HCT116 (cell line): ENCODE data around the gene SLC25A6.

ENCODE experiments used
- CEBPB ChIP-seq: IDR thresholded peaks from 2 replicates; pipeline ENCODE4 v1.6.1; 2012; ENCODE audit warnings: low read depth
- CTCF ChIP-seq, 3 experiments: fragments of 200-600 bp in 1 of 3; sonication (generic) in 1 of 3; IDR thresholded peaks in 2 of 3; conservative IDR thresholded peaks in 1 of 3; 2 replicates each; pipeline ENCODE4 v1.5.1; 2012 to 2017; ENCODE audit warnings: low read depth in 2 of 3, low read length in 2 of 3, antibody characterized with exemption in 1 of 3, borderline replicate concordance in 1 of 3, control low read depth in 1 of 3, mild to moderate bottlenecking in 1 of 3, mixed read lengths in 1 of 3, mixed run types in 1 of 3, moderate library complexity in 1 of 3; ENCODE audit not compliant: insufficient read depth in 1 of 3
- EZH2 ChIP-seq: fragments of 200-600 bp; sonication (generic); IDR thresholded peaks from 2 replicates; pipeline ENCODE4 v1.6.1; 2017; ENCODE audit warnings: antibody characterized with exemption, mixed run types
- EZH2phosphoT487 ChIP-seq: fragments of 200-600 bp; IDR thresholded peaks from 2 replicates; pipeline ENCODE4 v1.6.1; 2018; ENCODE audit warnings: antibody characterized with exemption, borderline replicate concordance
- MAX ChIP-seq: IDR thresholded peaks from 2 replicates; pipeline ENCODE4 v1.6.1; 2012
- POLR2A ChIP-seq: IDR thresholded peaks from 2 replicates; pipeline ENCODE4 v1.7.0; 2011; ENCODE audit warnings: borderline replicate concordance; ENCODE audit not compliant: insufficient read depth, insufficient read length; ENCODE audit errors: extremely low read depth
- POLR2AphosphoS5 ChIP-seq: IDR thresholded peaks from 2 replicates; pipeline ENCODE4 v1.6.1; 2011; ENCODE audit warnings: mild to moderate bottlenecking, low read depth, low read length, moderate library complexity
- REST ChIP-seq: IDR thresholded peaks from 2 replicates; pipeline ENCODE4 v1.6.1; 2012; ENCODE audit warnings: low read depth
- TCF7L2 ChIP-seq: IDR thresholded peaks from 2 replicates; pipeline ENCODE4 v1.7.0; 2011; ENCODE audit warnings: borderline replicate concordance, inconsistent platforms; ENCODE audit not compliant: insufficient read depth, insufficient read length; ENCODE audit errors: extremely low read depth
- YY1 ChIP-seq: IDR thresholded peaks from 2 replicates; pipeline ENCODE4 v1.6.1; 2011; ENCODE audit warnings: low read length, low read depth, moderate library complexity, mild to moderate bottlenecking; ENCODE audit not compliant: insufficient replicate concordance; ENCODE audit errors: extremely low read depth
- ZBTB33 ChIP-seq: IDR thresholded peaks from 2 replicates; pipeline ENCODE4 v1.6.1; 2011; ENCODE audit warnings: mild to moderate bottlenecking, low read length, moderate library complexity; ENCODE audit not compliant: insufficient replicate concordance; ENCODE audit errors: extremely low read depth

GRCh38 chrX:1389993-1390285 lies 2.0 kb downstream of the SLC25A6 start:
- TF ChIP-seq YY1 (no peak), TCF7L2 (no peak), CTCF (IDR thresholded peaks at IDR 0.05 in 2 of 3, conservative IDR thresholded peaks at IDR 0.05 in 1 of 3; ENCODE audit: borderline replicate concordance in 1 of 3, insufficient read depth in 1 of 3, low read depth in 2 of 3, low read length in 2 of 3) (no peak), EZH2 (no peak), CEBPB (no peak), ZBTB33 (no peak), MAX (no peak), POLR2AphosphoS5 (no peak), REST (no peak), POLR2A (no peak), EZH2phosphoT487 (no peak)
